ENCODE measurements around the gene ODC1.

Gene ODC1

GRCh38 chr2:10414591-10414990, 33.5 kb downstream of the ODC1 start:
- DNase-seq (ENCODE audit: low spot score): no peak

- no peak for DNase-seq (ENCODE audit: low spot score)
Observed at GRCh38 chr2:10413991-10414451, 34.1 kb downstream of the ODC1 start.

GRCh38 chr2:10413503-10413902, 34.6 kb downstream of the ODC1 start:
- DNase-seq (ENCODE audit: low spot score): no peak

- DNase-seq (ENCODE audit: low spot score): peak; percentile 71
Observed at GRCh38 chr2:10412380-10412779, 35.7 kb downstream of the ODC1 start.

GRCh38 chr2:10411557-10411956, 36.6 kb downstream of the ODC1 start:
- no peak for DNase-seq (ENCODE audit: low spot score)

GRCh38 chr2:10410823-10411437, 37.2 kb downstream of the ODC1 start:
- DNase-seq (ENCODE audit: low spot score): no peak

- no peak for DNase-seq (ENCODE audit: low spot score)
Observed at GRCh38 chr2:10410001-10410822, 37.9 kb downstream of the ODC1 start.

GRCh38 chr2:10408649-10409579, 39.2 kb downstream of the ODC1 start:
- DNase-seq (ENCODE audit: low spot score): peak; percentile 95

GRCh38 chr2:10407841-10408648, 40.1 kb downstream of the ODC1 start:
- DNase-seq (ENCODE audit: low spot score): peak; percentile 60

GRCh38 chr2:10407432-10407831, 40.7 kb downstream of the ODC1 start:
- no peak for DNase-seq (ENCODE audit: low spot score)

GRCh38 chr2:10406491-10407188, 41.5 kb downstream of the ODC1 start:
- DNase-seq (ENCODE audit: low spot score): no peak

GRCh38 chr2:10406016-10406415, 42.1 kb downstream of the ODC1 start:
- DNase-seq (ENCODE audit: low spot score): no peak

- no peak for DNase-seq (ENCODE audit: low spot score)
Observed at GRCh38 chr2:10405448-10405847, 42.7 kb downstream of the ODC1 start.

- DNase-seq (ENCODE audit: low spot score): no peak
Observed at GRCh38 chr2:10404324-10405143, 43.6 kb downstream of the ODC1 start.

GRCh38 chr2:10402653-10403215, 45.4 kb downstream of the ODC1 start:
- no peak for DNase-seq (ENCODE audit: low spot score)

GRCh38 chr2:10402062-10402585, 46.0 kb downstream of the ODC1 start:
- no peak for DNase-seq (ENCODE audit: low spot score)

- DNase-seq (ENCODE audit: low spot score): no peak
Observed at GRCh38 chr2:10400978-10401951, 46.9 kb downstream of the ODC1 start.

GRCh38 chr2:10400568-10400977, 47.6 kb downstream of the ODC1 start:
- DNase-seq (ENCODE audit: low spot score): no peak

All from iPS-NIHi11 (cell line).